Endothelial cell of umbilical vein (primary cell): ENCODE results near the gene LIAS. TPM values are rescaled to one million over a fixed set of nuclear protein-coding genes. Genes with fewer than 3 reads are reported as not detected.

Source experiments
- BruUV-seq: library from RNA; stranded (reverse); fragments of 400-500 nt; replicated peaks from 2 replicates; lab custom pipeline; 2021; lab: Mats Ljungman, UMichigan
- CTCF ChIA-PET: fragments of 300-600, 350-600 bp; sonication (Branson Sonifier 250); formaldehyde crosslinking; loops from one replicate; lab custom pipeline; 2021; ENCODE audit warnings: antibody characterized with exemption, inconsistent platforms; lab: Charles Lee
- POLR2A ChIA-PET: fragments of 300-600, 350-600 bp; sonication (Branson Sonifier 250); formaldehyde crosslinking; loops from one replicate; lab custom pipeline; 2021; ENCODE audit warnings: antibody characterized with exemption, inconsistent platforms; lab: Charles Lee
- DNase-seq: peaks from one replicate; pipeline ENCODE4 v3.0.0-alpha.2; 2011; ENCODE audit warnings: low read depth, low spot score
- FAIRE-seq: peaks from 2 replicates; lab custom pipeline; 2011; peaks lifted over from hg19 to GRCh38; lab: Jason Lieb, UNC
- H2AFZ ChIP-seq: 2 replicates; pipeline ENCODE4 v1.6.0; 2012; ENCODE audit warnings: low read depth, low read length, control low read depth, inconsistent platforms
- H3K27ac ChIP-seq: 2 replicates; pipeline ENCODE4 v1.5.1; 2011; ENCODE audit warnings: low read depth, mild to moderate bottlenecking, control low read depth, low read length, moderate library complexity; ENCODE audit not compliant: insufficient read depth
- H3K27me3 ChIP-seq, 2 experiments: 2 replicates each; pipeline versions ENCODE4 v1.6.0 to v1.6.1; 2011; ENCODE audit warnings: low read length in 2 of 2, mixed read lengths in 1 of 2; ENCODE audit not compliant: control insufficient read depth in 2 of 2, insufficient read depth in 2 of 2
- H3K36me3 ChIP-seq, 2 experiments: 2 replicates in 1 of 2; 3 replicates in 1 of 2; pipeline ENCODE4 v1.5.1; 2011; ENCODE audit warnings: low read length in 2 of 2, mild to moderate bottlenecking in 1 of 2, moderate library complexity in 1 of 2; ENCODE audit not compliant: control insufficient read depth in 2 of 2, insufficient read depth in 2 of 2; ENCODE audit errors: extremely low read depth in 1 of 2
- H3K4me1 ChIP-seq: 3 replicates; pipeline ENCODE4 v1.5.1; 2011; ENCODE audit warnings: mild to moderate bottlenecking, low read length; ENCODE audit not compliant: control insufficient read depth, insufficient read depth; ENCODE audit errors: extremely low read depth
- H3K4me2 ChIP-seq: 2 replicates; pipeline ENCODE4 v1.6.1; 2011; ENCODE audit warnings: low read length, control low read depth, mixed read lengths; ENCODE audit not compliant: insufficient read depth
- H3K4me3 ChIP-seq, 3 experiments: fragments of 200-600 bp in 1 of 3; sonication (generic), shearing (Covaris generic) in 1 of 3; replicated peaks in 1 of 3; 2 replicates each; pipeline ENCODE4 v1.5.1; 2011 to 2016; ENCODE audit warnings: control low read depth in 3 of 3, low read length in 3 of 3, mild to moderate bottlenecking in 2 of 3, inconsistent platforms in 1 of 3, low read depth in 1 of 3, moderate library complexity in 1 of 3; ENCODE audit not compliant: insufficient read depth in 1 of 3
- H3K79me2 ChIP-seq: 2 replicates; pipeline ENCODE4 v1.6.0; 2012; ENCODE audit warnings: low read length, inconsistent platforms; ENCODE audit not compliant: control insufficient read depth, insufficient read depth
- H3K9ac ChIP-seq: replicated peaks from 2 replicates; pipeline ENCODE3; 2011; ENCODE audit warnings: low read length, control low read depth; ENCODE audit not compliant: insufficient read depth; ENCODE audit errors: extremely low read depth
- H3K9me1 ChIP-seq: replicated peaks from 3 replicates; pipeline ENCODE4 v1.6.0; 2011; ENCODE audit warnings: mild to moderate bottlenecking, low read length; ENCODE audit not compliant: control insufficient read depth, insufficient read depth; ENCODE audit errors: extremely low read depth
- H3K9me3 ChIP-seq: replicated peaks from 2 replicates; pipeline ENCODE4 v1.5.1; 2012; ENCODE audit warnings: low read length, inconsistent platforms; ENCODE audit not compliant: control insufficient read depth, insufficient read depth
- H4K20me1 ChIP-seq: replicated peaks from 2 replicates; pipeline ENCODE3; 2011; ENCODE audit warnings: mild to moderate bottlenecking, low read length; ENCODE audit not compliant: control insufficient read depth, insufficient read depth; ENCODE audit errors: extremely low read depth
- CTCF ChIP-seq, 2 donors: IDR thresholded peaks; 1 replicate in 1 of 2; 2 replicates in 1 of 2; pipeline ENCODE4 v1.5.1; 2011; ENCODE audit warnings: low read length in 2 of 2, mild to moderate bottlenecking in 2 of 2, moderate library complexity in 2 of 2, control low read depth in 1 of 2, inconsistent platforms in 1 of 2, low read depth in 1 of 2; ENCODE audit not compliant: insufficient read depth in 1 of 2; ENCODE audit errors: extremely low read depth in 1 of 2
- FOS ChIP-seq: IDR thresholded peaks from 2 replicates; pipeline ENCODE4 v1.6.1; 2011; ENCODE audit warnings: mild to moderate bottlenecking, low read length, moderate library complexity, borderline replicate concordance; ENCODE audit not compliant: insufficient read depth
- JUN ChIP-seq: IDR thresholded peaks from 2 replicates; pipeline ENCODE4 v1.6.1; 2011; ENCODE audit warnings: borderline replicate concordance, low read depth; ENCODE audit not compliant: insufficient read length, insufficient read depth
- MAX ChIP-seq: IDR thresholded peaks from 2 replicates; pipeline ENCODE4 v1.6.1; 2011; ENCODE audit not compliant: insufficient read depth, insufficient read length
- POLR2A ChIP-seq: IDR thresholded peaks from 2 replicates; pipeline ENCODE4 v1.6.1; 2012; ENCODE audit warnings: low read depth, mild to moderate bottlenecking, control low read depth, low read length
- POLR2AphosphoS5 ChIP-seq: IDR thresholded peaks from 2 replicates; pipeline ENCODE4 v1.6.1; 2012; ENCODE audit warnings: low read depth, mild to moderate bottlenecking, control low read depth, low read length, moderate library complexity; ENCODE audit not compliant: insufficient read depth
- dilution Hi-C: fragments of 300-500 bp; cut with MboI; formaldehyde crosslinking; loops from one replicate; pipeline ENCODE4 v1.15.0; 2019; ENCODE audit warnings: low sequenced_read_pairs; ENCODE audit not compliant: extremely low pct_ligation_motif_present
- intact Hi-C: fragments of 100-400 bp; cut with micrococcal nuclease; formaldehyde crosslinking; loops from one replicate; pipeline ENCODE4 v1.10.0; 2022
- polyA plus RNA-seq, 4 experiments: library from polyadenylated mRNA; depleted of rRNA in 3 of 4; stranded (reverse) in 3 of 4; unstranded in 1 of 4; fragments of >200 nt; gene quantifications; 2 replicates each; pipeline versions ENCODE4 v1.2.1 to v1.2.3, GENCODE V29; 2011 to 2012; ENCODE audit warnings: missing spikeins in 1 of 4
- total RNA-seq: library from RNA; stranded (reverse); gene quantifications from 2 replicates; pipeline ENCODE4 v1.2.3, GENCODE V29; 2021

Gene LIAS
- total and polyA plus RNA-seq, 2 donors (not counting 3 experiments of a cell fraction or from before 2014, with no cell fraction given): 5.5 to 11.3 TPM

- Histone ChIP-seq H2AFZ (no peak overlapping the region), H3K79me2 (peaks cover 33% of the 10 kb centered on the region), H3K27me3 (no peaks in the 10 kb centered on the region), H3K4me3 (no peak overlapping the region), H3K4me2 (no peak overlapping the region), H3K9ac (no peak overlapping the region), H3K9me1 (no peaks in the 10 kb centered on the region), H3K9me3 (no peaks in the 10 kb centered on the region), H4K20me1 (peaks cover 10% of the 10 kb centered on the region), H3K27ac (no peak overlapping the region), H3K4me1 (peaks cover 22% of the 10 kb centered on the region), H3K36me3 (peaks cover 16 to 41% of the 10 kb centered on the region in 2 experiments)
- DNase-seq: no peak
- no TSS peak for BruUV-seq
- no peak for FAIRE-seq
- intact Hi-C loops (no loop called here), dilution Hi-C loops (no loop called here)
- ChIA-PET CTCF (interaction anchor here (0.5 to 0.6 kb wide), 3 partner anchors 19 to 578 kb away, joined by 3 read pairs; no protein-coding TSS in a partner anchor), POLR2A (interaction anchor here (0.7 kb wide), 1 partner anchor 345 kb away, joined by 3 read pairs; no protein-coding TSS in a partner anchor)
- TF ChIP-seq MAX: no peak
- TF ChIP-seq POLR2A: peak; percentile 23
Observed at GRCh38 chr4:39452860-39453587, 5.8 kb upstream of the LIAS start.

- no peak overlapping the region for H3K4me3 ChIP-seq
- no peak overlapping the region for H3K4me2 ChIP-seq
- H3K9ac ChIP-seq: no peak overlapping the region
- ChIA-PET CTCF (interaction anchor here (0.6 to 1.3 kb wide), 2 partner anchors 16 to 148 kb away, joined by 3 to 4 read pairs; no protein-coding TSS in a partner anchor), POLR2A (interaction anchor here (0.7 kb wide), 1 partner anchor 345 kb away, joined by 3 read pairs; no protein-coding TSS in a partner anchor)
- dilution Hi-C loops: no loop called here
- FAIRE-seq: no peak
- no peak overlapping the region for H2AFZ ChIP-seq
- no peak for DNase-seq
- H3K9me1 ChIP-seq: no peaks in the 10 kb centered on the region
- BruUV-seq: no TSS peak
- H3K4me1 ChIP-seq: peaks cover 22% of the 10 kb centered on the region
- H3K27ac ChIP-seq: no peak overlapping the region
- no peaks in the 10 kb centered on the region for H3K9me3 ChIP-seq
- TF ChIP-seq FOS (no peak), POLR2A (peak; percentile 38), MAX (no peak), POLR2AphosphoS5 (no peak), CTCF (IDR thresholded peaks at IDR 0.05; ENCODE audit: extremely low read depth in 1 of 2, insufficient read depth in 1 of 2, low read depth in 1 of 2, low read length in 2 of 2) (no peak), JUN (no peak)
- peaks cover 10% of the 10 kb centered on the region for H4K20me1 ChIP-seq
- intact Hi-C loops: no loop called here
- H3K79me2 ChIP-seq: peaks cover 39% of the 10 kb centered on the region
- no peaks in the 10 kb centered on the region for H3K27me3 ChIP-seq
- peaks cover 16 to 41% of the 10 kb centered on the region in 2 experiments for H3K36me3 ChIP-seq
Observed at GRCh38 chr4:39453738-39454137, 5.1 kb upstream of the LIAS start.
